Bladder microvascular endothelial cell (primary cell): Measurements from ENCODE around the gene LNPK. TPM values are rescaled to one million over a fixed set of nuclear protein-coding genes. Genes with fewer than 3 reads are reported as not detected.

Experiments
- total RNA-seq: library from RNA; depleted of rRNA; stranded (reverse); fragments of >200 nt; gene quantifications from 2 replicates; pipeline ENCODE4 v1.2.3, GENCODE V29; 2014

LNPK gene
- total RNA-seq = 3.9 and 10.6 TPM in 2 replicates

DNA sequence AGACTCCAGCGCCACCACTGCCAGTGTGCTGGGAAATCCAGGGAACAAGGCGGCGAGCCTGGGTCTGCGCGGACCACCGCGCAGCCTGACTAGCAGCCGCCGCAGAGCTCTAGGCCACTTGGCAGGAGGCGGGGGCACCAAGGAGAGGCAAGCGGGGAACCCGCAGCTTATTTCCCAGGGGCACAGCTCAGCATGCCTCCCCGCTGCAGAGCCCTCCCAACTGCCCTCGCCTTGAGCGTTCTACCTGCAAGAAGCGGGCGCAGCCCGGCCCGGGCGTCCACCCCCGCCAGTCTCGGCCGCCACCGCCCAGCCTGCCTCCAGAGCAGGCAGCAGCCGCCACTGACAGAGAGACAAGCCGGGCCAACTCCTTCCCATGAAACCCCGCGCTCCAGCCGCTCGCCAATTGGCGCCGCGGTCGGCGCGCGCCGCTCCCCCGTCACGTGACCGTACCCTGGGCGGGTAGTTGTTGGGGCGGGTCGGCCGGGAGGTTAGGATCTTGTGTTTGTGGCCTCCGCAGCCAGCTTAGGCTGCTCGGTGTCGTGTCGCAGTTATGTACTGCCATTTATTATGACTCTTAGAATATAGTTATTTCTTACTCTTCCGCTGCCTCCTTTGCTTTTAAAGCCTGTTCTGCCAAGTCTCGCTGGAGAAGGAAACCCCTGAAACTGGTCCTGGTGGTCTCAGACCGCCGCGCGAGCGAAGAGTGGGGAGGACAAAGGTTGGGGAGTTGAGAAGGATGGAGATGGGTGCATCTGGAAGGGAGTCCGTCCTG, at the start of gene LNPK:
TSS of gene LNPK (minus strand) at position 352 of the 772 bp plus-strand sequence. CDS start 6,683 bp downstream, outside the sequence.

Other genes with a start within 250 kb of the LNPK start
- gene EVX2, start 81.7 kb upstream of the LNPK start, total RNA-seq = not detected in 2 replicates
- not detected in 2 replicates for gene HOXD13, start 90.5 kb upstream of the LNPK start, total RNA-seq
- gene HOXD12, start 97.5 kb upstream of the LNPK start, total RNA-seq = not detected in 2 replicates
- gene HOXD11, start 105.0 kb upstream of the LNPK start, total RNA-seq = not detected in 2 replicates
- 0.49 and 3.3 TPM in 2 replicates for gene HOXD10, start 114.5 kb upstream of the LNPK start, total RNA-seq
- 6.8 and 10.7 TPM in 2 replicates for gene HOXD9, start 120.5 kb upstream of the LNPK start, total RNA-seq
- 12.6 and 13.1 TPM in 2 replicates for gene HOXD8, start 127.4 kb upstream of the LNPK start, total RNA-seq
- 2.1 and 8.0 TPM in 2 replicates for gene HOXD4, start 149.3 kb upstream of the LNPK start, total RNA-seq
- 7.6 and 16.0 TPM in 2 replicates for gene HOXD3, start 155.0 kb upstream of the LNPK start, total RNA-seq
- 8.1 and 8.9 TPM in 2 replicates for gene HOXD1, start 186.4 kb upstream of the LNPK start, total RNA-seq